ENCODE measurements around the gene MADD. TPM values are rescaled to one million over a fixed set of nuclear protein-coding genes. Genes with fewer than 3 reads are reported as not detected.
A peak's percentile ranks its signal among the peaks of the same experiment; 100 is the strongest.

Gene MADD
- total RNA-seq, 1 donor from 2014 or later = 30.2 TPM

- DNase-seq = no peak
Measured at GRCh38 chr11:47340980-47341775, 71.2 kb downstream of the MADD start.

- no peak for DNase-seq
Measured at GRCh38 chr11:47342036-47342803, 72.3 kb downstream of the MADD start.

- no peak for DNase-seq
Measured at GRCh38 chr11:47342854-47343253, 72.9 kb downstream of the MADD start.

GRCh38 chr11:47345890-47346563 is 76.1 kb downstream of the MADD start:
- no peak for DNase-seq

GRCh38 chr11:47347137-47347536 is 77.2 kb downstream of the MADD start:
- DNase-seq = no peak

- no peak for DNase-seq
Measured at GRCh38 chr11:47348131-47348802, 78.3 kb downstream of the MADD start.

GRCh38 chr11:47348859-47349258 is 78.9 kb downstream of the MADD start:
- DNase-seq = peak; percentile 55

- no peak for DNase-seq
Measured at GRCh38 chr11:47349521-47350095, 79.7 kb downstream of the MADD start.

GRCh38 chr11:47350315-47350714 is 80.4 kb downstream of the MADD start:
- DNase-seq = no peak

- DNase-seq = no peak
Measured at GRCh38 chr11:47351156-47352126, 81.5 kb downstream of the MADD start.

GRCh38 chr11:47352556-47352955 is 82.6 kb downstream of the MADD start, which contains the start of gene MYBPC3:
MYBPC3 (minus strand) TSS chr11:47352702; CDS start chr11:47352647, 55 bp downstream.
- no peak for DNase-seq

GRCh38 chr11:47353978-47354774 is 84.2 kb downstream of the MADD start:
- no peak for DNase-seq

GRCh38 chr11:47354913-47355282 is 85.0 kb downstream of the MADD start:
- peak; percentile 22 for DNase-seq

- peak; percentile 94 for DNase-seq
Measured at GRCh38 chr11:47355283-47356128, 85.6 kb downstream of the MADD start.

GRCh38 chr11:47356129-47356997 is 86.4 kb downstream of the MADD start:
- DNase-seq = no peak

- no peak for DNase-seq
Measured at GRCh38 chr11:47356998-47357329, 87.0 kb downstream of the MADD start.

GRCh38 chr11:47357985-47358730 is 88.2 kb downstream of the MADD start:
- DNase-seq = no peak

Measured in tongue (tissue), 2 donors.